Upper lobe of left lung (tissue), 6 donors: ENCODE results near the gene GPSM1. TPM values are rescaled to one million over a fixed set of nuclear protein-coding genes. Genes with fewer than 3 reads are reported as not detected.
"Not testable (repeated sequence)": the region's sequence is repeated elsewhere in the genome, so short reads cannot be mapped to it uniquely, and the experiment has no call there.

Source experiments
- ATAC-seq, 2 donors: fragments of 200-7000 bp; cut with Tn5 transposase; one replicate each; pipeline ENCODE4 v1.9.1; 2022; ENCODE audit warnings: mild to moderate bottlenecking in 2 of 2, moderate library complexity in 2 of 2; ENCODE audit not compliant: low FRiP score in 2 of 2
- DNase-seq, 2 donors: peaks; one replicate each; pipeline ENCODE4 v3.0.0-alpha.2; 2019 to 2020
- H3K27ac ChIP-seq, 4 donors: fragments of 200-600 bp; sonication (generic); one replicate each; pipeline ENCODE4 v1.5.1; 2016 to 2019
- H3K27me3 ChIP-seq, 4 donors: fragments of 200-600 bp; sonication (generic); one replicate each; pipeline ENCODE4 v1.5.1; 2017 to 2019
- H3K36me3 ChIP-seq, 4 donors: fragments of 200-600 bp; sonication (generic); one replicate each; pipeline ENCODE4 v1.5.1; 2016 to 2019
- H3K4me1 ChIP-seq, 4 donors: fragments of 200-600 bp; sonication (generic); one replicate each; pipeline ENCODE4 v1.5.1; 2018 to 2019
- H3K4me3 ChIP-seq, 4 donors: fragments of 200-600 bp; sonication (generic); one replicate each; pipeline ENCODE4 v1.5.1; 2017 to 2019; ENCODE audit warnings: mild to moderate bottlenecking in 2 of 4, moderate library complexity in 1 of 4
- H3K9me3 ChIP-seq, 4 donors: fragments of 200-600 bp; sonication (generic); one replicate each; pipeline ENCODE4 v1.5.1; 2018 to 2019
- EP300 ChIP-seq, 4 donors: sonication (generic); formaldehyde crosslinking; IDR thresholded peaks; one replicate each; pipeline ENCODE4 v1.5.1; 2017; ENCODE audit warnings: antibody characterized with exemption in 4 of 4, control low read depth in 2 of 4
- POLR2A ChIP-seq, 4 donors: fragments of 450-650 bp; IDR thresholded peaks; one replicate each; pipeline ENCODE4 v1.5.1; 2016 to 2017; ENCODE audit warnings: antibody characterized with exemption in 4 of 4, mild to moderate bottlenecking in 2 of 4
- POLR2AphosphoS5 ChIP-seq, 2 donors: sonication (generic); formaldehyde crosslinking; IDR thresholded peaks; one replicate each; pipeline ENCODE4 v1.5.1; 2017; ENCODE audit warnings: antibody characterized with exemption in 2 of 2
- WGBS, 2 donors: methylation state at CpG; one replicate each; pipeline ENCODE4 v1.1.5; 2017 to 2018; 5-methylcytosine and 5-hydroxymethylcytosine counted together
- total RNA-seq, 6 donors: library from RNA; depleted of rRNA in 4 of 6; stranded (reverse); fragments of >200 nt in 4 of 6; gene quantifications; one replicate each; pipeline versions ENCODE4 v1.1.0 to v1.2.1, GENCODE V29; 2016 to 2021
- TF ChIP-seq, protein P1 (sequence below), 6 experiments: fragments of 450-650 bp in 4 of 6; fragments of 200-600 bp in 2 of 6; sonication (generic) in 2 of 6; IDR thresholded peaks; one replicate each; pipeline ENCODE4 v1.5.1; 2016 to 2019; ENCODE audit warnings: antibody characterized with exemption in 6 of 6
- donor health status: DM: no; HTN: no; CAD: no; lungs with moderate emphysema.
- donor health status: DM: no; HTN: yes; CAD: no; lungs with severe emphysema.

GPSM1 gene
- total RNA-seq, 6 donors from 2014 or later, result 10.0 to 78.6 (median 24.2) TPM

GRCh38 chr9:136347472-136348256 lies 20.3 kb downstream of the GPSM1 start:
- no peak for ATAC-seq
- Histone ChIP-seq H3K27me3 (no peaks in the 10 kb centered on the region), H3K36me3 (peaks cover 0 to 6% (median 0%) of the 10 kb centered on the region in 4 donors), H3K4me1 (peaks cover 32 to 56% (median 38%) of the 10 kb centered on the region in 4 donors), H3K9me3 (no peaks in the 10 kb centered on the region), H3K4me3 (no peak overlapping the region), H3K27ac (peak overlapping the region in 3 of 4 donors; percentile 15 to 83 (median 79))
- WGBS, 2 donors, result 67 to 74% methylated on average over 11 to 28 of the region's 34 CpGs
- DNase-seq, result no peak
- TF ChIP-seq, protein P1, sequence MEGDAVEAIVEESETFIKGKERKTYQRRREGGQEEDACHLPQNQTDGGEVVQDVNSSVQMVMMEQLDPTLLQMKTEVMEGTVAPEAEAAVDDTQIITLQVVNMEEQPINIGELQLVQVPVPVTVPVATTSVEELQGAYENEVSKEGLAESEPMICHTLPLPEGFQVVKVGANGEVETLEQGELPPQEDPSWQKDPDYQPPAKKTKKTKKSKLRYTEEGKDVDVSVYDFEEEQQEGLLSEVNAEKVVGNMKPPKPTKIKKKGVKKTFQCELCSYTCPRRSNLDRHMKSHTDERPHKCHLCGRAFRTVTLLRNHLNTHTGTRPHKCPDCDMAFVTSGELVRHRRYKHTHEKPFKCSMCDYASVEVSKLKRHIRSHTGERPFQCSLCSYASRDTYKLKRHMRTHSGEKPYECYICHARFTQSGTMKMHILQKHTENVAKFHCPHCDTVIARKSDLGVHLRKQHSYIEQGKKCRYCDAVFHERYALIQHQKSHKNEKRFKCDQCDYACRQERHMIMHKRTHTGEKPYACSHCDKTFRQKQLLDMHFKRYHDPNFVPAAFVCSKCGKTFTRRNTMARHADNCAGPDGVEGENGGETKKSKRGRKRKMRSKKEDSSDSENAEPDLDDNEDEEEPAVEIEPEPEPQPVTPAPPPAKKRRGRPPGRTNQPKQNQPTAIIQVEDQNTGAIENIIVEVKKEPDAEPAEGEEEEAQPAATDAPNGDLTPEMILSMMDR (IDR thresholded peaks at IDR 0.05), result no peak
- TF ChIP-seq EP300 (IDR thresholded peaks at IDR 0.05), result no peak
- TF ChIP-seq POLR2A (IDR thresholded peaks at IDR 0.05), result no peak
- TF ChIP-seq POLR2AphosphoS5 (IDR thresholded peaks at IDR 0.05), result no peak

- ATAC-seq (no peak), DNase-seq (no peak)
- H3K27ac ChIP-seq, result no peak overlapping the region
- WGBS, 2 donors, result 95% methylated on average over 10 to 14 of the region's 14 CpGs
- no peak overlapping the region for H3K4me3 ChIP-seq
- no peaks in the 10 kb centered on the region for H3K27me3 ChIP-seq
- TF ChIP-seq POLR2AphosphoS5 (IDR thresholded peaks at IDR 0.05) (no peak), POLR2A (IDR thresholded peaks at IDR 0.05) (no peak), EP300 (IDR thresholded peaks at IDR 0.05) (no peak)
- TF ChIP-seq, protein P1 (IDR thresholded peaks at IDR 0.05), result no peak
- H3K4me1 ChIP-seq, result peaks cover 23 to 54% (median 30%) of the 10 kb centered on the region in 4 donors
- H3K9me3 ChIP-seq, result no peaks in the 10 kb centered on the region
- peaks cover 0 to 6% (median 0%) of the 10 kb centered on the region in 4 donors for H3K36me3 ChIP-seq
Measured at GRCh38 chr9:136348691-136349090, 21.4 kb downstream of the GPSM1 start.

- Histone ChIP-seq H3K36me3 (peaks cover 0 to 6% (median 0%) of the 10 kb centered on the region in 4 donors), H3K27ac (no peak overlapping the region), H3K4me1 (peaks cover 25 to 48% (median 31%) of the 10 kb centered on the region in 4 donors), H3K27me3 (no peaks in the 10 kb centered on the region), H3K4me3 (no peak overlapping the region), H3K9me3 (no peaks in the 10 kb centered on the region)
- 80 to 90% methylated on average over 14 to 23 of the region's 24 CpGs for WGBS, 2 donors
- TF ChIP-seq, protein P1 (IDR thresholded peaks at IDR 0.05), result no peak
- no peak for TF ChIP-seq EP300 (IDR thresholded peaks at IDR 0.05)
- no peak for TF ChIP-seq POLR2A (IDR thresholded peaks at IDR 0.05)
- no peak for TF ChIP-seq POLR2AphosphoS5 (IDR thresholded peaks at IDR 0.05)
- ATAC-seq, result no peak
- no peak for DNase-seq
Measured at GRCh38 chr9:136349546-136349945, 22.2 kb downstream of the GPSM1 start.

GRCh38 chr9:136351252-136351800 lies 24.0 kb downstream of the GPSM1 start:
- DNase-seq, result no peak
- ATAC-seq, result no peak

DNA sequence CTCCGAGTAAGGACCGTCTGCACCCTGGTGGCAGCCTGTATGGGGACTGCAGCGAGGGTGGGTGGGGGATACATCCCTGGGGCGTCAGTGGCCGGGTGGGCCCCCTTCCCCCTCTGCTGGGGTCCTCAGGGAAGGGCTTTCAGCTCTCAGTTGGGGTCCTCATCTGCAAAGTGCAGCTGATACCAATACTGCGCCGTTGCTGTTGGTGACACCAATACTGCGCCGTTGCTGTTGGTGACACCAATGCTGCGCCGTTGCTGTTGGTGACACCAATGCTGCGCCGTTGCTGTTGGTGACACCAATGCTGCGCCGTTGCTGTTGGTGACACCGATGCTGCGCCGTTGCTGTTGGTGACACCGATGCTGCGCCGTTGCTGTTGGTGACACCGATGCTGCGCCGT lies 24.5 kb downstream of the GPSM1 start:
- not testable (repeated sequence) for H3K27me3 ChIP-seq, H3K27ac ChIP-seq, ATAC-seq, DNase-seq, H3K9me3 ChIP-seq
- 89 to 94% methylated on average over 15 to 18 of the region's 24 CpGs for WGBS, 2 donors
- Histone ChIP-seq H3K36me3 (peaks cover 0 to 13% (median 6%) of the 10 kb centered on the region in 4 donors), H3K4me1 (peaks cover 5 to 32% (median 11%) of the 10 kb centered on the region in 4 donors), H3K4me3 (peak overlapping the region in 1 of 4 donors; percentile 16)

More at GRCh38 chr9:136351252-136351800, 24.0 kb downstream of the GPSM1 start:
- 63% methylated on average over 2 of the region's 11 CpGs; no CpG with 5 or more reads in 1 of the 2 donors for WGBS, 2 donors
- TF ChIP-seq POLR2AphosphoS5 (IDR thresholded peaks at IDR 0.05), result no peak
- TF ChIP-seq POLR2A (IDR thresholded peaks at IDR 0.05), result no peak
- TF ChIP-seq, protein P1 (IDR thresholded peaks at IDR 0.05), result no peak
- TF ChIP-seq EP300 (IDR thresholded peaks at IDR 0.05), result no peak
- Histone ChIP-seq H3K27ac (no peak overlapping the region), H3K4me1 (peaks cover 11 to 37% (median 16%) of the 10 kb centered on the region in 4 donors), H3K27me3 (no peaks in the 10 kb centered on the region), H3K9me3 (no peaks in the 10 kb centered on the region), H3K4me3 (peak overlapping the region in 1 of 4 donors; percentile 16), H3K36me3 (peaks cover 0 to 9% (median 3%) of the 10 kb centered on the region in 4 donors)
